HL-60 (cell line): Measurements from ENCODE around the gene SLC4A4.

Source experiments
- DNase-seq, 2 experiments: peaks; one replicate each; pipeline ENCODE4 v3.0.0-alpha.2; 2010 to 2020; ENCODE audit warnings: low read depth in 1 of 2, low spot score in 1 of 2
- H3K27ac ChIP-seq: fragments of 250-450 bp; sonication (Bioruptor Pico); replicated peaks from 2 replicates; pipeline ENCODE4 v1.5.1; 2020; ENCODE audit warnings: mild to moderate bottlenecking, moderate library complexity
- H3K27me3 ChIP-seq: fragments of 250-450 bp; sonication (Bioruptor Pico); 2 replicates; pipeline ENCODE4 v1.5.1; 2021; ENCODE audit warnings: mild to moderate bottlenecking, moderate library complexity; ENCODE audit not compliant: insufficient read depth, poor library complexity, severe bottlenecking
- H3K4me3 ChIP-seq: replicated peaks from 2 replicates; pipeline ENCODE4 v1.5.1; 2011; ENCODE audit warnings: mild to moderate bottlenecking, control low read depth, low read length; ENCODE audit not compliant: insufficient read depth
- GABPA ChIP-seq: IDR thresholded peaks from 2 replicates; pipeline ENCODE4 v1.6.1; 2012; ENCODE audit warnings: low read depth
- POLR2AphosphoS5 ChIP-seq: IDR thresholded peaks from 2 replicates; pipeline ENCODE4 v1.6.1; 2012; ENCODE audit warnings: low read depth
- SPI1 ChIP-seq: IDR thresholded peaks from 2 replicates; pipeline ENCODE4 v1.6.1; 2012; ENCODE audit warnings: low read depth, mild to moderate bottlenecking, borderline replicate concordance
- TF ChIP-seq, protein P1 (sequence below): IDR thresholded peaks from 2 replicates; pipeline ENCODE4 v1.6.1; 2012; ENCODE audit warnings: low read depth; ENCODE audit not compliant: insufficient replicate concordance
- TF ChIP-seq, protein P2 (sequence below): IDR thresholded peaks from one replicate; pipeline ENCODE4 v1.5.1; 2011; ENCODE audit warnings: low read length, control low read depth, inconsistent platforms; ENCODE audit not compliant: insufficient read depth

SLC4A4 gene

DNA sequence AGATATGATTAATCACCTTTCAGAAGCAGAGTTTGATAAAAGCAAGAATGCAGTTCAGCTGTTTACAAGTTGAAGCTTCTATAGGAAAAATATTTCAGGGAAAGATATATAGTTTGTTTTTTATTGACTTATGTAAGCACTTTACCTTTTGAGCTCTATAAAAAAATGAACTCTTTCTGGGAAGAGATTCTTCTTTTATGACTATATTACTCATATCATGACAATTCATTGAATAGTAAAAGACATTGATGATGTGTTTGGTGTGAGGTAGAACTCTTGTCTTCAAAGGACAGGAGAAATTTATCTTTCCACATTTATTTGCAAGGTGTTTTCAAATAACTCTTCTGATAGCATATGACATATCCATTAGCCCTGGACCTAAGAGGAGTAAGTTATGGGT lies 156.6 kb downstream of the SLC4A4 start:
- no peak overlapping the region for H3K4me3 ChIP-seq
- no peak for DNase-seq
- H3K27me3 ChIP-seq, result no peaks in the 10 kb centered on the region
- TF ChIP-seq, protein P1, sequence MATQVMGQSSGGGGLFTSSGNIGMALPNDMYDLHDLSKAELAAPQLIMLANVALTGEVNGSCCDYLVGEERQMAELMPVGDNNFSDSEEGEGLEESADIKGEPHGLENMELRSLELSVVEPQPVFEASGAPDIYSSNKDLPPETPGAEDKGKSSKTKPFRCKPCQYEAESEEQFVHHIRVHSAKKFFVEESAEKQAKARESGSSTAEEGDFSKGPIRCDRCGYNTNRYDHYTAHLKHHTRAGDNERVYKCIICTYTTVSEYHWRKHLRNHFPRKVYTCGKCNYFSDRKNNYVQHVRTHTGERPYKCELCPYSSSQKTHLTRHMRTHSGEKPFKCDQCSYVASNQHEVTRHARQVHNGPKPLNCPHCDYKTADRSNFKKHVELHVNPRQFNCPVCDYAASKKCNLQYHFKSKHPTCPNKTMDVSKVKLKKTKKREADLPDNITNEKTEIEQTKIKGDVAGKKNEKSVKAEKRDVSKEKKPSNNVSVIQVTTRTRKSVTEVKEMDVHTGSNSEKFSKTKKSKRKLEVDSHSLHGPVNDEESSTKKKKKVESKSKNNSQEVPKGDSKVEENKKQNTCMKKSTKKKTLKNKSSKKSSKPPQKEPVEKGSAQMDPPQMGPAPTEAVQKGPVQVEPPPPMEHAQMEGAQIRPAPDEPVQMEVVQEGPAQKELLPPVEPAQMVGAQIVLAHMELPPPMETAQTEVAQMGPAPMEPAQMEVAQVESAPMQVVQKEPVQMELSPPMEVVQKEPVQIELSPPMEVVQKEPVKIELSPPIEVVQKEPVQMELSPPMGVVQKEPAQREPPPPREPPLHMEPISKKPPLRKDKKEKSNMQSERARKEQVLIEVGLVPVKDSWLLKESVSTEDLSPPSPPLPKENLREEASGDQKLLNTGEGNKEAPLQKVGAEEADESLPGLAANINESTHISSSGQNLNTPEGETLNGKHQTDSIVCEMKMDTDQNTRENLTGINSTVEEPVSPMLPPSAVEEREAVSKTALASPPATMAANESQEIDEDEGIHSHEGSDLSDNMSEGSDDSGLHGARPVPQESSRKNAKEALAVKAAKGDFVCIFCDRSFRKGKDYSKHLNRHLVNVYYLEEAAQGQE, result no peak
- TF ChIP-seq GABPA, result no peak
- no peak for TF ChIP-seq POLR2AphosphoS5
- TF ChIP-seq, protein P2, sequence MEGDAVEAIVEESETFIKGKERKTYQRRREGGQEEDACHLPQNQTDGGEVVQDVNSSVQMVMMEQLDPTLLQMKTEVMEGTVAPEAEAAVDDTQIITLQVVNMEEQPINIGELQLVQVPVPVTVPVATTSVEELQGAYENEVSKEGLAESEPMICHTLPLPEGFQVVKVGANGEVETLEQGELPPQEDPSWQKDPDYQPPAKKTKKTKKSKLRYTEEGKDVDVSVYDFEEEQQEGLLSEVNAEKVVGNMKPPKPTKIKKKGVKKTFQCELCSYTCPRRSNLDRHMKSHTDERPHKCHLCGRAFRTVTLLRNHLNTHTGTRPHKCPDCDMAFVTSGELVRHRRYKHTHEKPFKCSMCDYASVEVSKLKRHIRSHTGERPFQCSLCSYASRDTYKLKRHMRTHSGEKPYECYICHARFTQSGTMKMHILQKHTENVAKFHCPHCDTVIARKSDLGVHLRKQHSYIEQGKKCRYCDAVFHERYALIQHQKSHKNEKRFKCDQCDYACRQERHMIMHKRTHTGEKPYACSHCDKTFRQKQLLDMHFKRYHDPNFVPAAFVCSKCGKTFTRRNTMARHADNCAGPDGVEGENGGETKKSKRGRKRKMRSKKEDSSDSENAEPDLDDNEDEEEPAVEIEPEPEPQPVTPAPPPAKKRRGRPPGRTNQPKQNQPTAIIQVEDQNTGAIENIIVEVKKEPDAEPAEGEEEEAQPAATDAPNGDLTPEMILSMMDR, result no peak
- TF ChIP-seq SPI1, result no peak
- no peak overlapping the region for H3K27ac ChIP-seq

DNA sequence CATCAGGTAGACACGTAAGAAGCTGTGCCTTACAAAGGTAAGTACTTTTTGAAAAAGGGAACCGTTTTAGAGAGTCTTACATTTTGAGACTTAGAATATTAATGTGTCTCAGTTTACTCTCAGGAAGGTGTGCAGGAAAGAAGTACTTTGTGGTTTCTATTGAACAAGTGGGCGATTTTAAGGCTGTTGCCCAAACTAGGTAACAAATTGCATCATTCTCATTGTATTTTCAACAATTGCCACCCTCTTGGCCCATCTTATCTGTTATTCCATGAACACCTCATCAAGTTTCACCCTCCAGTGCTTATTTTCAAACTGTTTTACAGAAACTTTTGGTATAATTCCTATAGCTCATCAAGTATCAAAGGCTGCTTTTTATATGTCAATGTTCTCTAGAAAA lies 158.3 kb downstream of the SLC4A4 start:
- DNase-seq, result no peak
- Histone ChIP-seq H3K4me3 (no peak overlapping the region), H3K27me3 (no peaks in the 10 kb centered on the region), H3K27ac (no peak overlapping the region)
- no peak for TF ChIP-seq POLR2AphosphoS5
- no peak for TF ChIP-seq SPI1
- TF ChIP-seq GABPA, result no peak
- TF ChIP-seq, protein P1, result no peak
- TF ChIP-seq, protein P2, result no peak

DNA sequence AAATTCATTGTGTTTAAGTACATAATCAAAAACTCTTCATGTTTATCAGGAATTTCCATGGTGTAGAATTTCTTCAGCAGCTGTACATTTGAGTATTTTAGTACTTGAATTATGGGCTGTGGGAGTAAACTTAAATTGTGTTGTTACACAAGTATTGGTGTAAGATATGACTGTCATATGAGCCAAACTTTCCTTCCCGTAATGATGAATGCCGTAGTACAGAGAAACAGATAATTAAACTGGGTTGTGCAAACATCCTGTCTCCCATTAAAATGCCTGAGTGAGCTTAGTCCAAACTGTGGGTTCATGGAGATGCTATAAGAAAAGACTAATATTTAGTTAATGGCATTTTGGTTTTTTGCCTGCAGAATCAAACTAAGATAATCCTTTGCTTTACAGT lies 159.2 kb downstream of the SLC4A4 start:
- no peak for DNase-seq
- H3K4me3 ChIP-seq, result no peak overlapping the region
- no peaks in the 10 kb centered on the region for H3K27me3 ChIP-seq
- TF ChIP-seq SPI1 (no peak), GABPA (no peak), POLR2AphosphoS5 (no peak)
- TF ChIP-seq, protein P2, result no peak
- TF ChIP-seq, protein P1, result no peak
- no peak overlapping the region for H3K27ac ChIP-seq
